ENCODE measurements around the gene ITGB8. TPM values are rescaled to one million over a fixed set of nuclear protein-coding genes. Genes with fewer than 3 reads are reported as not detected.

The ITGB8 gene
- total and polyA plus RNA-seq, 9 donors = 4.4 to 11.8 (median 5.4) TPM

DNA sequence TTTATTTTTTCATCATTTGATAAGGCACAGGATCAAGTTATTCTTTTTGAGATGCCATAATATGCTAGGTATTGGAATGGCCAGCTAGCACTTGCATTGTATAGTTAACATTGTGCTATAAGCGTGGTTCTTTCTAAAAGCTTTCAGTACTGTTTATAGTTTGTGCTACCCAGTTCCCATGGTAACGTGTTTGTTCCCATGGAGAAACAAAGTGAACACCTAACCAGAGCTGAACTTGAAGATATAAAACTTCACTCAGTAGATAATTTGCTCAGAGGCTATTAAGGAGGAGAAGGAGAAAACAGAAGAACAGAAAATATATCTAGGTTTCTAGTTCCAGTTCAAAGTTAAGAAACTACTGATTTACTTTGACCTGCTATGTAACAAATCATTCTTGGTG, 23.6 kb upstream of the ITGB8 start:
- DNase-seq = peak; percentile 73

DNA sequence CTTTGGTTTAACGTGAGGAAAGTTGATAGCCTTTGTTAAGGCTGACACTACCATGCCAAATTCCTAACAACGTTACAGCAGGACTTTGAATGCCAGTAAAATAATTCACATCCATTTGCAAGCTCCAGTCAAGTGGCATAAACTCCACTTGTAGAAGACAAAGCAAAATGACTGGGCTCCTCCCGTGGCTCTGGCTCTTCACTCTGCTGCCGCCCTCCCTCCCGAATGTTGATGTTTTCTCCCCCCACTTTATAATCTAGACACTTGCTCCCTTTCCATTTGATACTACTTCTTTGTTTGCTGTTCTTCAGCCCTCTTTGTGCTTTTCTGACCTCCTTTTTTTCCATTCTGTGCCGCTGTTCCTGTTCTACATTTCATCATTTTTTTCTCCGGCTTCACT, 22.8 kb upstream of the ITGB8 start:
- H3K9me3 ChIP-seq (replicated peaks; ENCODE audit: control insufficient read depth, low read depth, low read length) = no peaks in the 10 kb centered on the region
- H3K27me3 ChIP-seq (ENCODE audit: control insufficient read depth, insufficient read depth, low read length) = no peaks in the 10 kb centered on the region
- H3K27ac ChIP-seq (ENCODE audit: low read length) = no peak overlapping the region
- H3K4me3 ChIP-seq (ENCODE audit: low read length) = no peak overlapping the region
- no peaks in the 10 kb centered on the region for H3K36me3 ChIP-seq (ENCODE audit: control insufficient read depth, insufficient read depth, low read length)
- WGBS (ENCODE audit: insufficient coverage) = 62% methylated on average over 6 of the region's 7 CpGs
- DNase-seq = no peak
- H3K4me1 ChIP-seq (ENCODE audit: control insufficient read depth, insufficient read depth, low read length) = no peaks in the 10 kb centered on the region

More for the DNA sequence above, 23.6 kb upstream of the ITGB8 start:
- H3K9me3 ChIP-seq (replicated peaks; ENCODE audit: control insufficient read depth, low read depth, low read length) = no peaks in the 10 kb centered on the region
- no CpG with 5 or more reads among the region's 2 CpGs for WGBS (ENCODE audit: insufficient coverage)
- H3K27ac ChIP-seq (ENCODE audit: low read length) = no peak overlapping the region
- H3K4me1 ChIP-seq (ENCODE audit: control insufficient read depth, insufficient read depth, low read length) = no peaks in the 10 kb centered on the region
- no peak overlapping the region for H3K4me3 ChIP-seq (ENCODE audit: low read length)
- H3K36me3 ChIP-seq (ENCODE audit: control insufficient read depth, insufficient read depth, low read length) = no peaks in the 10 kb centered on the region
- H3K27me3 ChIP-seq (ENCODE audit: control insufficient read depth, insufficient read depth, low read length) = no peaks in the 10 kb centered on the region

DNA sequence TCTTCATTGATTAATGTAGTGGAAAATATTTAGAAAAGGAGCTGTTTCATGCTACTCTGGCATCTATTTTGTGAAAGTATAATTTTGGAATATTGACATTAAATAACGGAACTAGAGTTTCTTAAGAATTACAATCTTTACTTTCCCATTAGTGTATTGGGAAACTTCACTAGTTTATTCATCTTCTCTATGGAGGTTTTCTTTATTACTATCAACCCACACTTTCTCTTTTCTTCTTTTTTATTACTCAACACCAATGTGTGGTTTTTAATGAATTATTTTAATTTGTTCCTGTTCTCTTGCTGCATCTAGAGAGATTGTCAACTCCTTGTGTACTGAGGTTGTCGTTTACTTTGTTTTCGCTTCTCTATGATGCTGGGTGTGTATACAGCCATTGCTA, 20.4 kb upstream of the ITGB8 start:
- H3K4me1 ChIP-seq (ENCODE audit: control insufficient read depth, insufficient read depth, low read length) = no peaks in the 10 kb centered on the region
- WGBS (ENCODE audit: insufficient coverage) = no CpG with 5 or more reads among the region's 3 CpGs
- no peak overlapping the region for H3K27ac ChIP-seq (ENCODE audit: low read length)
- no peaks in the 10 kb centered on the region for H3K9me3 ChIP-seq (replicated peaks; ENCODE audit: control insufficient read depth, low read depth, low read length)
- no peak overlapping the region for H3K4me3 ChIP-seq (ENCODE audit: low read length)
- H3K27me3 ChIP-seq (ENCODE audit: control insufficient read depth, insufficient read depth, low read length) = no peaks in the 10 kb centered on the region
- no peaks in the 10 kb centered on the region for H3K36me3 ChIP-seq (ENCODE audit: control insufficient read depth, insufficient read depth, low read length)
- no peak for DNase-seq

DNA sequence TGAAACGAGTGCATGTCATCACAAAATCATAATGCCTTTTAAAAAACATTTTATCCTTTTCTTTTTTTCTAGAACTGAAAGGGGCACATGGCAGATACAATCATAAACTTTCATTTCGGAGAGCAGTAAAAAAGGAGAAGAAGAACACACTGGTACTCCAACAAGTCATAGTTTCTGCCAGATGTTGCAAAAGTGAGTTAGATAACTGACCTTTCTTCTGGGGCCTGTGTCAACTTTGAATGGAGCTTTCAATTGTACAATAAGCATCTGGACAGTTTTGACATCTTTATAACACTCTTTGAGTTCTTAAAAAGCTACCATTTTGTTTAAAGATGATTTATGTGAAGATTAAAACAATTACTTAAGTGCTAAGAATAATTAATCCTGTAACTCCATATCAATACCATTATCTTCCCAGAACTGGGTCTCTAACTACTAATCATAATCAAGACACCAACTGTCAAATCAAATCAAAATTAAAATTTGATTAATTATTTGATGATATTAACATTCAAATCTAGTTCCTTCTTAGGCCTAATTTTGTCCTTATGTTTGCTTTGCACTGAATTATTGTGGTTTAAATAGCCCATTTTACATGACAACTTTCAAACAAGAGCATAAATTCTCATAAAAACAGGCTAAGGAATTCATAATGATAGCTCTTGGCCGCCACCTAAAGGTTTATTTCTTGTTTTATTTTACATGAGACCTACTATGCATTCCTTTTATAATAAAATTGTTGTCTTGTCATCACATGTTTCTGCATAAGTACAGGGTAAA, 19.5 kb upstream of the ITGB8 start:
- Histone ChIP-seq H3K27ac (ENCODE audit: low read length) (no peak overlapping the region), H3K27me3 (ENCODE audit: control insufficient read depth, insufficient read depth, low read length) (no peaks in the 10 kb centered on the region), H3K36me3 (ENCODE audit: control insufficient read depth, insufficient read depth, low read length) (no peaks in the 10 kb centered on the region), H3K9me3 (replicated peaks; ENCODE audit: control insufficient read depth, low read depth, low read length) (no peaks in the 10 kb centered on the region), H3K4me1 (ENCODE audit: control insufficient read depth, insufficient read depth, low read length) (no peaks in the 10 kb centered on the region), H3K4me3 (ENCODE audit: low read length) (no peak overlapping the region)
- WGBS (ENCODE audit: insufficient coverage) = no CpG with 5 or more reads among the region's 3 CpGs
- DNase-seq = no peak

DNA sequence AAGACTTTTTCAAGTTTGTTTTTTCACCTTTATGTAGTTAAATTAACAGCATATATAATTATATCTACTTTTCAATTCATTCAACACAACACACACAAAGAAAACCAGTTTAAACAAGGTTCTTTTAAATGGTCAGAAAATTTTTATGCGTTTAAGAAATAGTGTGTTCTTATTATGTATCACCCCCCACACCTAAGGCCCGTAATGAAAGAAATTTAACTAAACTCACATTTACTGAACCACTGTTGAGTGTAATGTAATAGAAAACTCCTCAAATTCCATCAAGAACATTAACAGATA, 19.0 kb upstream of the ITGB8 start:
- Histone ChIP-seq H3K9me3 (replicated peaks; ENCODE audit: control insufficient read depth, low read depth, low read length) (no peaks in the 10 kb centered on the region), H3K4me3 (ENCODE audit: low read length) (no peak overlapping the region), H3K4me1 (ENCODE audit: control insufficient read depth, insufficient read depth, low read length) (no peaks in the 10 kb centered on the region), H3K27me3 (ENCODE audit: control insufficient read depth, insufficient read depth, low read length) (no peaks in the 10 kb centered on the region), H3K36me3 (ENCODE audit: control insufficient read depth, insufficient read depth, low read length) (no peaks in the 10 kb centered on the region), H3K27ac (ENCODE audit: low read length) (no peak overlapping the region)
- WGBS (ENCODE audit: insufficient coverage) = no CpG with 5 or more reads among the region's 2 CpGs
- DNase-seq = no peak

GRCh38 chr7:20312562-20312961, 18.1 kb upstream of the ITGB8 start:
- DNase-seq = no peak
- Histone ChIP-seq H3K27ac (ENCODE audit: low read length) (no peak overlapping the region), H3K4me1 (ENCODE audit: control insufficient read depth, insufficient read depth, low read length) (no peaks in the 10 kb centered on the region), H3K27me3 (ENCODE audit: control insufficient read depth, insufficient read depth, low read length) (no peaks in the 10 kb centered on the region), H3K9me3 (replicated peaks; ENCODE audit: control insufficient read depth, low read depth, low read length) (no peaks in the 10 kb centered on the region), H3K4me3 (ENCODE audit: low read length) (no peak overlapping the region), H3K36me3 (ENCODE audit: control insufficient read depth, insufficient read depth, low read length) (no peaks in the 10 kb centered on the region)
- 61% methylated on average over 2 of the region's 2 CpGs for WGBS (ENCODE audit: insufficient coverage)

DNA sequence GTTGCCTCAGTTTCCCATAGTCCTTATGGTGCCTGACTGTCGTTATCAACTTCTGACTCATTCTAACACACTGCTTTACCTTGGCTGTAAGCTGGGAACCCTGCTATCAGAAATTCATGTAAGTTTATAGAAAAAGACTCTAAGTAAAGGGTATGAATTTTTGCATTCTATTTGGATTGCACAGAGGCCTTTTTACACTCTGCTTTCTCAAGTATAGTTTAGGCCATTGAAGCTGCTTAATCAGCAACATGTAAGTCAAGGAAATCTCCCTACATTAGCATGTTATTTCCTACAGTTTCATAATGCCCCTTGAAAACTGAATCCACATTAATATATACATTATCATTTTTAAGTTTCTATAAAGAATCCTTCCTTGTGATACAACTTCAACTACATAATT, 17.1 kb upstream of the ITGB8 start:
- DNase-seq = no peak
- H3K4me3 ChIP-seq (ENCODE audit: low read length) = no peak overlapping the region
- H3K36me3 ChIP-seq (ENCODE audit: control insufficient read depth, insufficient read depth, low read length) = no peaks in the 10 kb centered on the region
- H3K27ac ChIP-seq (ENCODE audit: low read length) = no peak overlapping the region
- H3K27me3 ChIP-seq (ENCODE audit: control insufficient read depth, insufficient read depth, low read length) = no peaks in the 10 kb centered on the region
- no peaks in the 10 kb centered on the region for H3K4me1 ChIP-seq (ENCODE audit: control insufficient read depth, insufficient read depth, low read length)
- H3K9me3 ChIP-seq (replicated peaks; ENCODE audit: control insufficient read depth, low read depth, low read length) = no peaks in the 10 kb centered on the region
- no CpG with 5 or more reads among the region's 1 CpG for WGBS (ENCODE audit: insufficient coverage)

- Histone ChIP-seq H3K36me3 (ENCODE audit: control insufficient read depth, insufficient read depth, low read length) (no peaks in the 10 kb centered on the region), H3K4me1 (ENCODE audit: control insufficient read depth, insufficient read depth, low read length) (no peaks in the 10 kb centered on the region), H3K27ac (ENCODE audit: low read length) (no peak overlapping the region), H3K4me3 (ENCODE audit: low read length) (no peak overlapping the region), H3K9me3 (replicated peaks; ENCODE audit: control insufficient read depth, low read depth, low read length) (no peaks in the 10 kb centered on the region), H3K27me3 (ENCODE audit: control insufficient read depth, insufficient read depth, low read length) (no peaks in the 10 kb centered on the region)
- 75% methylated on average over 1 of the region's 2 CpGs for WGBS (ENCODE audit: insufficient coverage)
- no peak for DNase-seq
These were observed 16.5 kb upstream of the ITGB8 start for GRCh38 chr7:20314198-20314597.

GRCh38 chr7:20316706-20317105, 14.0 kb upstream of the ITGB8 start:
- DNase-seq = no peak
- H3K36me3 ChIP-seq (ENCODE audit: control insufficient read depth, insufficient read depth, low read length) = no peaks in the 10 kb centered on the region
- H3K9me3 ChIP-seq (replicated peaks; ENCODE audit: control insufficient read depth, low read depth, low read length) = no peaks in the 10 kb centered on the region
- WGBS (ENCODE audit: insufficient coverage) = no CpG with 5 or more reads among the region's 4 CpGs
- H3K27me3 ChIP-seq (ENCODE audit: control insufficient read depth, insufficient read depth, low read length) = no peaks in the 10 kb centered on the region
- H3K4me3 ChIP-seq (ENCODE audit: low read length) = no peak overlapping the region
- H3K4me1 ChIP-seq (ENCODE audit: control insufficient read depth, insufficient read depth, low read length) = no peaks in the 10 kb centered on the region
- no peak overlapping the region for H3K27ac ChIP-seq (ENCODE audit: low read length)

DNA sequence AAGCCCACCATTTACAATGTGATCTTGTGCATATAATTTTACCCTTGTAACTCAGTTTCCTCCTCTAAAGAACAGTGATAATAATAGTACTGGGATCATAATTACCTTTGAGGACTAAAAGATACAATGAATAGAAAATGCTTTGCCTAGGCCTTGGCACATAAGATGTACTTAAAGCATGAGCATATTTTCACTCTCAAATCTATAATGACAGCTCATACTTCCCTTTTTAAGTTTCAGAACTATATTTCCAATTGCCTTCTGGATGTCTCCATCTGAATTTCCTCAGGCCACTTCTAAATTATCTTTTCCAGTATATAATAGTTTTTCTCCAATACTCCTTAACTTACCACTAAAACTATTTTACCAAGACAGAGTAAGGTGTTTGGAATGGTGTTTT, 13.3 kb upstream of the ITGB8 start:
- H3K36me3 ChIP-seq (ENCODE audit: control insufficient read depth, insufficient read depth, low read length) = no peaks in the 10 kb centered on the region
- H3K9me3 ChIP-seq (replicated peaks; ENCODE audit: control insufficient read depth, low read depth, low read length) = no peaks in the 10 kb centered on the region
- no peak overlapping the region for H3K27ac ChIP-seq (ENCODE audit: low read length)
- no peak overlapping the region for H3K4me3 ChIP-seq (ENCODE audit: low read length)
- DNase-seq = no peak
- no peaks in the 10 kb centered on the region for H3K27me3 ChIP-seq (ENCODE audit: control insufficient read depth, insufficient read depth, low read length)
- H3K4me1 ChIP-seq (ENCODE audit: control insufficient read depth, insufficient read depth, low read length) = no peaks in the 10 kb centered on the region

DNA sequence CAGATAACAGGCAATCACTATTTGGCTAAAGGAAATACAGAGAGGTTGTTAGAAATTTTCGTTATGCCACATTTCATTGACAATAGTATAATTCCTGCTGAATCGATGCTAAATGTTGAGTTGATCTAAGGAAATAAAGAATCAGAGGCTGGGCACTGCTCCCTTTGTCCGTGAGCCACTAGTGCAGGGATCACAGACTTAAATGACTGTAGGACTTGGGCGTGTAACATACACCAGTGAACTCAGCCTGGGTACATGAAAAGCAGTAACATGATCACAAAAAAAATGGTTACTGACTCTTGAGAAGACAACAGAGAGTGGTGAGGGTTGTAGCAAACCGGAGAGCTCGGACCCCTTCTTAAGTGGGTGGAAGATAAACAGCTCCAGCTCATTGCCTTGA, 11.8 kb upstream of the ITGB8 start:
- no peaks in the 10 kb centered on the region for H3K27me3 ChIP-seq (ENCODE audit: control insufficient read depth, insufficient read depth, low read length)
- H3K27ac ChIP-seq (ENCODE audit: low read length) = no peak overlapping the region
- no peak overlapping the region for H3K4me3 ChIP-seq (ENCODE audit: low read length)
- no peaks in the 10 kb centered on the region for H3K9me3 ChIP-seq (replicated peaks; ENCODE audit: control insufficient read depth, low read depth, low read length)
- WGBS (ENCODE audit: insufficient coverage) = 86% methylated on average over 5 of the region's 6 CpGs
- no peaks in the 10 kb centered on the region for H3K4me1 ChIP-seq (ENCODE audit: control insufficient read depth, insufficient read depth, low read length)
- H3K36me3 ChIP-seq (ENCODE audit: control insufficient read depth, insufficient read depth, low read length) = no peaks in the 10 kb centered on the region
- DNase-seq = no peak
